H1 (cell line): ENCODE results near the gene IKZF3. TPM values are rescaled to one million over a fixed set of nuclear protein-coding genes. Genes with fewer than 3 reads are reported as not detected.

Experiments used
- CTCF ChIA-PET: fragments of 300-600 bp; sonication (Branson Sonifier 250); formaldehyde crosslinking; loops from one replicate; lab custom pipeline; 2021; ENCODE audit not compliant: partially characterized antibody; lab: Charles Lee
- POLR2A ChIA-PET: fragments of 300-600 bp; sonication (Branson Sonifier 250); formaldehyde crosslinking; loops from one replicate; lab custom pipeline; 2021; ENCODE audit warnings: inconsistent platforms; ENCODE audit not compliant: partially characterized antibody; lab: Charles Lee
- DNase-seq, 2 experiments: peaks; one replicate each; pipeline versions ENCODE4 v3.0.0 to v3.0.0-alpha.2; 2010 to 2022; ENCODE audit warnings: low spot score in 2 of 2, low read depth in 1 of 2, mixed read lengths in 1 of 2
- FAIRE-seq: peaks from 2 replicates; lab custom pipeline; 2011; peaks lifted over from hg19 to GRCh38; lab: Jason Lieb, UNC
- H2AFZ ChIP-seq: 2 replicates; pipeline ENCODE4 v1.8.1; 2012; ENCODE audit warnings: low read length, inconsistent platforms
- H2AK5ac ChIP-seq: 2 replicates; pipeline ENCODE4 v1.6.1; 2013; ENCODE audit warnings: low read depth, low read length
- H2BK120ac ChIP-seq: replicated peaks from 2 replicates; pipeline ENCODE3; 2013; ENCODE audit warnings: low read depth, low read length, inconsistent platforms
- H2BK12ac ChIP-seq: 2 replicates; pipeline ENCODE4 v1.6.1; 2013; ENCODE audit warnings: low read depth, low read length
- H2BK15ac ChIP-seq: 2 replicates; pipeline ENCODE4 v1.6.1; 2013; ENCODE audit warnings: low read length
- H2BK20ac ChIP-seq: 2 replicates; pipeline ENCODE4 v1.6.1; 2013; ENCODE audit warnings: low read length
- H2BK5ac ChIP-seq: 2 replicates; pipeline ENCODE4 v1.6.1; 2013; ENCODE audit warnings: low read depth, low read length
- H3K14ac ChIP-seq: 2 replicates; pipeline ENCODE4 v1.6.1; 2013; ENCODE audit warnings: inconsistent platforms; ENCODE audit not compliant: insufficient read length
- H3K18ac ChIP-seq: 2 replicates; pipeline ENCODE4 v1.6.1; 2013; ENCODE audit warnings: low read length; ENCODE audit errors: extremely low read depth
- H3K23ac ChIP-seq: 2 replicates; pipeline ENCODE4 v1.6.1; 2013; ENCODE audit warnings: inconsistent platforms; ENCODE audit not compliant: insufficient read length
- H3K23me2 ChIP-seq: 2 replicates; pipeline ENCODE4 v1.6.1; 2013; ENCODE audit warnings: low read depth, low read length
- H3K27ac ChIP-seq: 2 replicates; pipeline ENCODE4 v1.6.1; 2011; ENCODE audit warnings: low read depth, low read length, inconsistent platforms
- H3K27me3 ChIP-seq, 4 experiments: replicated peaks in 1 of 4; 1 replicate in 1 of 4; 2 replicates in 3 of 4; pipeline versions ENCODE4 v1.6.1 to v1.8.1; 2011 to 2013; ENCODE audit warnings: low read length in 3 of 4, mild to moderate bottlenecking in 3 of 4, inconsistent platforms in 2 of 4, mixed read lengths in 2 of 4, moderate library complexity in 1 of 4; ENCODE audit not compliant: control insufficient read depth in 3 of 4, insufficient read depth in 3 of 4; ENCODE audit errors: extremely low read depth in 1 of 4
- H3K36me3 ChIP-seq, 4 experiments: 2 replicates each; pipeline versions ENCODE4 v1.6.1 to v1.8.1; 2011 to 2013; ENCODE audit warnings: mild to moderate bottlenecking in 4 of 4, low read length in 3 of 4, moderate library complexity in 2 of 4, control low read depth in 1 of 4, inconsistent platforms in 1 of 4; ENCODE audit not compliant: insufficient read depth in 4 of 4, control insufficient read depth in 2 of 4
- H3K4ac ChIP-seq: replicated peaks from 2 replicates; pipeline ENCODE3; 2013; ENCODE audit warnings: low read length, low read depth, mixed read lengths, inconsistent platforms; ENCODE audit not compliant: insufficient read length
- H3K4me1 ChIP-seq, 4 experiments: replicated peaks in 1 of 4; 1 replicate in 1 of 4; 2 replicates in 3 of 4; pipeline versions ENCODE4 v1.6.1 to v1.8.1; 2011 to 2013; ENCODE audit warnings: low read length in 3 of 4, inconsistent platforms in 2 of 4, mixed read lengths in 1 of 4; ENCODE audit not compliant: insufficient read depth in 4 of 4, control insufficient read depth in 3 of 4
- H3K4me2 ChIP-seq, 2 experiments: 2 replicates each; pipeline versions ENCODE4 v1.6.1 to v1.8.1; 2011 to 2013; ENCODE audit warnings: low read depth in 2 of 2, low read length in 2 of 2, control low read depth in 1 of 2, inconsistent platforms in 1 of 2, mild to moderate bottlenecking in 1 of 2; ENCODE audit not compliant: insufficient read depth in 1 of 2
- H3K4me3 ChIP-seq, 4 experiments: fragments of 200-600, 300-600 bp in 1 of 4; sonication (generic), shearing (Covaris generic), sonication (Bioruptor Twin) in 1 of 4; 2 replicates each; pipeline versions ENCODE4 v1.5.1 to v1.8.1; 2011 to 2016; ENCODE audit warnings: low read length in 4 of 4, low read depth in 3 of 4, control low read depth in 2 of 4, inconsistent platforms in 2 of 4, mild to moderate bottlenecking in 2 of 4, mixed read lengths in 1 of 4, moderate library complexity in 1 of 4; ENCODE audit not compliant: insufficient read depth in 2 of 4; ENCODE audit errors: extremely low read depth in 1 of 4
- H3K56ac ChIP-seq: replicated peaks from 2 replicates; pipeline ENCODE3; 2013; ENCODE audit warnings: low read depth, mild to moderate bottlenecking, mixed read lengths, low read length, inconsistent platforms; ENCODE audit not compliant: insufficient read length
- H3K79me1 ChIP-seq: 2 replicates; pipeline ENCODE4 v1.6.1; 2013; ENCODE audit warnings: low read depth, low read length, control low read depth
- H3K79me2 ChIP-seq, 2 experiments: 2 replicates each; pipeline versions ENCODE4 v1.6.1 to v1.8.1; 2012 to 2013; ENCODE audit warnings: low read length in 2 of 2, mild to moderate bottlenecking in 2 of 2, inconsistent platforms in 1 of 2; ENCODE audit not compliant: insufficient read depth in 2 of 2, control insufficient read depth in 1 of 2
- H3K9ac ChIP-seq, 4 experiments: replicated peaks in 1 of 4; 1 replicate in 1 of 4; 2 replicates in 3 of 4; pipeline versions ENCODE4 v1.6.1 to v1.8.1; 2011 to 2013; ENCODE audit warnings: low read depth in 3 of 4, low read length in 3 of 4, control low read depth in 2 of 4, mild to moderate bottlenecking in 2 of 4, moderate library complexity in 2 of 4, inconsistent platforms in 1 of 4; ENCODE audit errors: extremely low read depth in 1 of 4
- H3K9me3 ChIP-seq, 2 experiments: 2 replicates each; pipeline versions ENCODE4 v1.6.1 to v1.8.1; 2012 to 2013; ENCODE audit warnings: mild to moderate bottlenecking in 2 of 2, moderate library complexity in 2 of 2, control low read depth in 1 of 2, inconsistent platforms in 1 of 2, low read depth in 1 of 2, low read length in 1 of 2, mixed read lengths in 1 of 2; ENCODE audit not compliant: insufficient read depth in 2 of 2
- H4K20me1 ChIP-seq, 2 experiments: replicated peaks in 1 of 2; 2 replicates each; pipeline versions ENCODE3 to v1.8.1; 2011 to 2013; ENCODE audit warnings: inconsistent platforms in 2 of 2, low read length in 2 of 2, mild to moderate bottlenecking in 1 of 2; ENCODE audit not compliant: insufficient read depth in 2 of 2, control insufficient read depth in 1 of 2
- H4K5ac ChIP-seq: 2 replicates; pipeline ENCODE4 v1.6.1; 2013; ENCODE audit warnings: low read length, low read depth, mixed read lengths, inconsistent platforms; ENCODE audit not compliant: insufficient read length
- H4K8ac ChIP-seq: 2 replicates; pipeline ENCODE4 v1.8.0; 2013; ENCODE audit warnings: mild to moderate bottlenecking, moderate library complexity, low read length, inconsistent platforms; ENCODE audit not compliant: insufficient read depth; ENCODE audit errors: extremely low read depth
- H4K91ac ChIP-seq: replicated peaks from 2 replicates; pipeline ENCODE3; 2013; ENCODE audit warnings: low read length, mixed read lengths, inconsistent platforms; ENCODE audit not compliant: insufficient read length
- ATF2 ChIP-seq: IDR thresholded peaks from 2 replicates; pipeline ENCODE4 v1.6.1; 2012; ENCODE audit warnings: low read length, inconsistent platforms
- BCL11A ChIP-seq, 2 experiments: IDR thresholded peaks; one replicate each; pipeline ENCODE4 v1.6.1; 2011; ENCODE audit warnings: low read depth in 2 of 2, low read length in 2 of 2, mild to moderate bottlenecking in 2 of 2
- CBX5 ChIP-seq: fragments of 300-800, 300-1000 bp; sonication (generic); IDR thresholded peaks from 2 replicates; pipeline ENCODE4 v1.7.1; 2016; ENCODE audit warnings: antibody characterized with exemption, low read length, low read depth
- CHD2 ChIP-seq: IDR thresholded peaks from 2 replicates; pipeline ENCODE4 v1.6.1; 2012; ENCODE audit warnings: low read length, improper control_type of control experiment
- E2F6 ChIP-seq: IDR thresholded peaks from 2 replicates; pipeline ENCODE4 v1.6.1; 2012; ENCODE audit warnings: inconsistent platforms
- EP300 ChIP-seq, 2 experiments: IDR thresholded peaks; 1 replicate in 1 of 2; 2 replicates in 1 of 2; pipeline ENCODE4 v1.6.1; 2011 to 2012; ENCODE audit warnings: low read depth in 2 of 2, low read length in 2 of 2, mild to moderate bottlenecking in 2 of 2, borderline replicate concordance in 1 of 2, inconsistent platforms in 1 of 2, moderate library complexity in 1 of 2
- JUND ChIP-seq: IDR thresholded peaks from 2 replicates; pipeline ENCODE4 v1.6.1; 2011; ENCODE audit warnings: mild to moderate bottlenecking, improper control_type of control experiment, low read length
- KDM1A ChIP-seq: fragments of 200-600, 300-600 bp; sonication (generic); IDR thresholded peaks from 2 replicates; pipeline ENCODE4 v1.7.1; 2016; ENCODE audit warnings: mild to moderate bottlenecking, low read length, borderline replicate concordance
- MAFK ChIP-seq: IDR thresholded peaks from 2 replicates; pipeline ENCODE4 v1.6.1; 2012; ENCODE audit warnings: low read depth, mild to moderate bottlenecking, improper control_type of control experiment, low read length
- MAX ChIP-seq: IDR thresholded peaks from 2 replicates; pipeline ENCODE4 v1.6.1; 2012; ENCODE audit warnings: inconsistent platforms
- RFX5 ChIP-seq: IDR thresholded peaks from 2 replicates; pipeline ENCODE4 v1.6.1; 2011; ENCODE audit warnings: low read depth, low read length, improper control_type of control experiment, borderline replicate concordance
- SIX5 ChIP-seq: IDR thresholded peaks from 2 replicates; pipeline ENCODE4 v1.6.1; 2011; ENCODE audit warnings: mild to moderate bottlenecking, low read depth, low read length
- WGBS, 2 experiments: shearing (Covaris generic) in 1 of 2; methylation state at CpG; one replicate each; pipeline versions ENCODE4 v1.1.6 to v1.1.7; 2013 to 2015; ENCODE audit warnings: low lambda C conversion rate in 2 of 2, mixed read lengths in 2 of 2, inconsistent platforms in 1 of 2, low coverage in 1 of 2, missing lambda C conversion rate in 1 of 2; ENCODE audit not compliant: insufficient replicate concordance in 2 of 2, insufficient coverage in 1 of 2, insufficient read length in 1 of 2; ENCODE audit errors: extremely low coverage in 1 of 2, missing lambda C conversion rate in 1 of 2; 5-methylcytosine and 5-hydroxymethylcytosine counted together
- polyA plus RNA-seq, 7 experiments: library from polyadenylated mRNA; depleted of rRNA in 3 of 7; stranded (reverse) in 5 of 7; unstranded in 2 of 7; fragments of >200 nt in 5 of 7; fragments of 200-250 nt in 2 of 7; gene quantifications; 1 replicate in 5 of 7; 2 replicates in 1 of 7; 4 replicates in 1 of 7; pipeline versions ENCODE4 v1.2.1 to v1.2.3, GENCODE V29; 2011 to 2013; ENCODE audit warnings: missing spikeins in 2 of 7, mixed read lengths in 2 of 7
- total RNA-seq: library from RNA; stranded (reverse); fragmentation: NEBNext Ultra II Directional; extraction: Animal tissue kit (Norgen Biotek cat#: 25700); gene quantifications from 2 replicates; pipeline ENCODE4 v1.2.1, GENCODE V29; 2021

Gene IKZF3
- total and polyA plus RNA-seq, 2 of the 8 experiments (the other 6 are each of a cell fraction or from before 2014, with no cell fraction given), result 0.23 to 0.56 TPM

GRCh38 chr17:39898088-39898487 is 34.0 kb upstream of the IKZF3 start:
- POLR2A ChIA-PET, result interaction anchor here (1.0 kb wide), 1 partner anchor 11 kb away, joined by 4 read pairs; no protein-coding TSS in a partner anchor
- WGBS, 2 experiments, result 92% methylated on average over 4 of the region's 4 CpGs; no CpG with 5 or more reads in 1 of the 2 experiments
- FAIRE-seq, result no peak
- TF ChIP-seq BCL11A (IDR thresholded peaks at IDR 0.05; ENCODE audit: low read depth in 2 of 2, low read length in 2 of 2), result no peak
- TF ChIP-seq MAX, result no peak
- TF ChIP-seq E2F6, result no peak
- no peak for TF ChIP-seq CHD2
- TF ChIP-seq CBX5, result no peak
- TF ChIP-seq RFX5, result no peak
- no peak for TF ChIP-seq JUND
- TF ChIP-seq MAFK, result no peak
- no peak for TF ChIP-seq SIX5
- no peak for TF ChIP-seq ATF2
- TF ChIP-seq EP300 (IDR thresholded peaks at IDR 0.05; ENCODE audit: borderline replicate concordance in 1 of 2, low read depth in 2 of 2, low read length in 2 of 2), result no peak
- no peak for TF ChIP-seq KDM1A

More at GRCh38 chr17:39898088-39898487, 34.0 kb upstream of the IKZF3 start:
- Histone ChIP-seq H3K18ac (no peak overlapping the region), H3K4me2 (no peak overlapping the region), H2BK5ac (no peak overlapping the region), H2BK12ac (no peak overlapping the region), H4K8ac (no peak overlapping the region), H3K79me1 (no peaks in the 10 kb centered on the region), H3K27ac (no peak overlapping the region), H4K91ac (no peak overlapping the region), H2AFZ (no peak overlapping the region), H2BK120ac (no peak overlapping the region), H3K23me2 (no peaks in the 10 kb centered on the region), H3K56ac (no peak overlapping the region), H3K4ac (no peak overlapping the region), H2AK5ac (no peak overlapping the region), H3K36me3 (no peaks in the 10 kb centered on the region; a peak in 1 of 8 replicates), H3K4me1 (no peaks in the 10 kb centered on the region), H3K4me3 (no peak overlapping the region), H2BK15ac (no peak overlapping the region), H2BK20ac (no peak overlapping the region), H4K5ac (no peak overlapping the region), H3K9ac (no peak overlapping the region), H3K27me3 (no peaks in the 10 kb centered on the region), H3K14ac (no peak overlapping the region), H3K23ac (no peak overlapping the region), H3K9me3 (no peaks in the 10 kb centered on the region), H3K79me2 (no peaks in the 10 kb centered on the region), H4K20me1 (no peaks in the 10 kb centered on the region)
- CTCF ChIA-PET, result interaction anchor here (0.8 kb wide), 1 partner anchor 107 kb away, joined by 4 read pairs; no protein-coding TSS in a partner anchor
- DNase-seq, result no peak
